ENCODE measurements around the gene RFX4.
"Not testable (repeated sequence)": the region's sequence is repeated elsewhere in the genome, so short reads cannot be mapped to it uniquely, and the experiment has no call there.

Gene RFX4

GRCh38 chr12:106722837-106723236, 140.0 kb downstream of the RFX4 start:
- no peak for DNase-seq (ENCODE audit: low read depth)
- no peak overlapping the region for H3K4me3 ChIP-seq (ENCODE audit: low read depth, low read length)
- TF ChIP-seq, protein P1, sequence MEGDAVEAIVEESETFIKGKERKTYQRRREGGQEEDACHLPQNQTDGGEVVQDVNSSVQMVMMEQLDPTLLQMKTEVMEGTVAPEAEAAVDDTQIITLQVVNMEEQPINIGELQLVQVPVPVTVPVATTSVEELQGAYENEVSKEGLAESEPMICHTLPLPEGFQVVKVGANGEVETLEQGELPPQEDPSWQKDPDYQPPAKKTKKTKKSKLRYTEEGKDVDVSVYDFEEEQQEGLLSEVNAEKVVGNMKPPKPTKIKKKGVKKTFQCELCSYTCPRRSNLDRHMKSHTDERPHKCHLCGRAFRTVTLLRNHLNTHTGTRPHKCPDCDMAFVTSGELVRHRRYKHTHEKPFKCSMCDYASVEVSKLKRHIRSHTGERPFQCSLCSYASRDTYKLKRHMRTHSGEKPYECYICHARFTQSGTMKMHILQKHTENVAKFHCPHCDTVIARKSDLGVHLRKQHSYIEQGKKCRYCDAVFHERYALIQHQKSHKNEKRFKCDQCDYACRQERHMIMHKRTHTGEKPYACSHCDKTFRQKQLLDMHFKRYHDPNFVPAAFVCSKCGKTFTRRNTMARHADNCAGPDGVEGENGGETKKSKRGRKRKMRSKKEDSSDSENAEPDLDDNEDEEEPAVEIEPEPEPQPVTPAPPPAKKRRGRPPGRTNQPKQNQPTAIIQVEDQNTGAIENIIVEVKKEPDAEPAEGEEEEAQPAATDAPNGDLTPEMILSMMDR (IDR thresholded peaks at IDR 0.05; ENCODE audit: control insufficient read depth, extremely low read depth, insufficient read depth), result no peak

- TF ChIP-seq, protein P1 (IDR thresholded peaks at IDR 0.05; ENCODE audit: control insufficient read depth, extremely low read depth, insufficient read depth), result no peak
- DNase-seq (ENCODE audit: low read depth), result no peak
- H3K4me3 ChIP-seq (ENCODE audit: low read depth, low read length), result no peak overlapping the region
Measured at GRCh38 chr12:106723416-106723815, 140.6 kb downstream of the RFX4 start.

DNA sequence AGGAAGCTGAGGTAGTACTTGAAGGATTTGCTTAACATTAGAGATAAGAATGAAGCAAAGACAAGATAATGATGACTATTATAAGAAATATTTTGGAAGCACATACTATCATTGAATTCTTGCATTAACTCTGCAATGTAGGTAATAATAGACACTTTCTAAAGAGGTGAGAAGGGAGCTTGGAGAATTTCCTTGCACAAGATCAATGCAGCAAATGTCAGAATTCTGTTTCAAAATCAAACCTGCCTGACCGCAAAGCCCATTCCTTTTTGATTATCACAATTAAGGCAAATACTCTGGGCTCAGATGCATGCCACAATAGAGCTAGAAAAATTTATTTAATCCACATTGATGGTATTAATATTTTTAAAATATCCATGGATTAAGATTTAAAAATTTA, 141.3 kb downstream of the RFX4 start:
- H3K4me3 ChIP-seq (ENCODE audit: low read depth, low read length), result no peak overlapping the region
- no peak for DNase-seq (ENCODE audit: low read depth)
- TF ChIP-seq, protein P1 (IDR thresholded peaks at IDR 0.05; ENCODE audit: control insufficient read depth, extremely low read depth, insufficient read depth), result no peak

DNA sequence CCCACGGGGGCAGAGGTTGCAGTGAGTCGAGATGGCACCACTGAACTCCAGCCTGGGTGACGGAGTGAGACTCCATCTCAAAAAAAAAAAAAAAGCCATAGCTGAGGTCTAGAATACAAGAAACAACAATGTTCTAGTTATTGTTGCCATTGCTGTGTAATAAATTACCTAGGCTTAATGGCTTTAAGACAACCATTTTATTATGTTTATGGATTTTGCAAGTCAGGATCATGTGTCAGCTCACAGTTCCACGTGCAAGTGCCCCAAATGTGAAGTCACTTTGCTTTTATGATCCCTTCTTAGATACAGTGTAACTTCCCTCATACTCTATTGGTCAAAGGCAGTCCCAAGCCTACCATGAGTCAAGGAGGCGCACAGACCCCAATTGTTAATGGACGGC, 142.1 kb downstream of the RFX4 start:
- DNase-seq (ENCODE audit: low read depth), result no peak
- TF ChIP-seq, protein P1 (IDR thresholded peaks at IDR 0.05; ENCODE audit: control insufficient read depth, extremely low read depth, insufficient read depth), result no peak
- H3K4me3 ChIP-seq (ENCODE audit: low read depth, low read length), result no peak overlapping the region

DNA sequence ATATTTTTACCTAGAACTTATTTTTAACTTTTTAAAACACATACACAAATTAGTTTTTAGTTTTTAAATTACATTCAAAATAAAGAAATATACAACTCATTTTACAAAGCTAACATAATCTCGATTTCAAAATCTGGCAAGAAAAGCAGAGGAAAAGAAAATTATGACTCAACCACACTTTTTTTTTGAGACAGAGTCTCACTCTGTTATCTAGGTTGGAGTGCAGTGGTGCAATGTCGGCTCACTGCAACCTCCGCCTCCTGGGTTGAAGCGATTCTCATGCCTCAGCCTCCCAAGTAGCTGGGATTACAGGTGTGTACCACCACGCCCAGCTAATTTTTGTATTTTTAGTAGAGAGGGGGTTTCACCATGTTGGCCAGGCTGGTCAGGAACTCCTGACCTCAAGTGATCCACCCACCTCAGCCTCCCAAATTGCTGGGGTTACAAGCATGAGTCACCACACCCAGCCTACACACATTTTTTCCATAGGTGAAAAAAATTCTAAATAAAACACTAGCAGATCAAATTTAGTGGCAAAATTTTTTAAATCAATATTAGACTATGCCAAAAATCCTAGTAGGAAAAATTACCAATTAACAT, 143.9 kb downstream of the RFX4 start:
- not testable (repeated sequence) for DNase-seq (ENCODE audit: low read depth); H3K4me3 ChIP-seq (ENCODE audit: low read depth, low read length)

- TF ChIP-seq, protein P1 (IDR thresholded peaks at IDR 0.05; ENCODE audit: control insufficient read depth, extremely low read depth, insufficient read depth), result no peak
- no peak for DNase-seq (ENCODE audit: low read depth)
- no peak overlapping the region for H3K4me3 ChIP-seq (ENCODE audit: low read depth, low read length)
Measured at GRCh38 chr12:106729611-106730010, 146.8 kb downstream of the RFX4 start.

DNA sequence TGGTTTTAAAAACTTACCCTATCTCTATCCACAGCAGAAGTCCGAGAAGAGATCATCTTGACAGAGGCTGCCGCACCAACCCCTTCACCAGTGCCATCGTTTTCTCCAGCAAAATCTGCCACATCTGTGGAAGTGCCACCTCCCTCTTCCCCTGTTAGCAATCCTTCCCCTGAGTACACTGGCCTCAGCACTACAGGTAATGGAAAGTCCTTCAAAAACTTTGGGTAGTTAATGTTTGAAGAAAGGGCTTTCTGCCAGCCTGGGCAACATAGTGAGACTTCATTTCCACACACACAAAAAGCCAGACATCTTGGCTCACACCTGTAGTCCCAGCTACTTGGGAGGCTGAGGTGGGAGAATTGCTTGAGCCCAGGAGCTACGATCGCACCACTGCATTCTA, 150.1 kb downstream of the RFX4 start:
- TF ChIP-seq, protein P1 (IDR thresholded peaks at IDR 0.05; ENCODE audit: control insufficient read depth, extremely low read depth, insufficient read depth), result no peak
- no peak overlapping the region for H3K4me3 ChIP-seq (ENCODE audit: low read depth, low read length)
- DNase-seq (ENCODE audit: low read depth), result no peak
